GM21786 (cell line): ENCODE data around the gene NMRAL1.
A peak's percentile ranks its signal among the peaks of the same experiment; 100 is the strongest.

Experiments
- ATAC-seq: cut with Tn5 transposase; IDR thresholded peaks from one replicate; pipeline ENCODE4 v1.9.1; 2021; ENCODE audit not compliant: unreplicated experiment

NMRAL1 gene

GRCh38 chr16:4426722-4427372, 47.6 kb downstream of the NMRAL1 start:
- no peak for ATAC-seq

- ATAC-seq, result peak; percentile 30
Observed at GRCh38 chr16:4426021-4426684, 48.3 kb downstream of the NMRAL1 start.

GRCh38 chr16:4425378-4426020, 48.9 kb downstream of the NMRAL1 start, which contains the start of gene DNAJA3:
DNAJA3 (plus strand) TSS chr16:4425868; CDS start chr16:4425882, 14 bp downstream.
- ATAC-seq, result peak; percentile 83

GRCh38 chr16:4420505-4421105, 53.8 kb downstream of the NMRAL1 start:
- no peak for ATAC-seq

GRCh38 chr16:4419402-4419959, 54.9 kb downstream of the NMRAL1 start:
- ATAC-seq, result no peak

GRCh38 chr16:4416200-4417032, 58.0 kb downstream of the NMRAL1 start, which contains the start of gene CORO7:
CORO7 (minus strand) TSS chr16:4416596; CDS start chr16:4416518, 78 bp downstream.
- peak; percentile 52 for ATAC-seq

GRCh38 chr16:4415538-4416199, 58.8 kb downstream of the NMRAL1 start:
- no peak for ATAC-seq

- peak; percentile 61 for ATAC-seq
Observed at GRCh38 chr16:4414187-4414917, 60.1 kb downstream of the NMRAL1 start.

- no peak for ATAC-seq
Observed at GRCh38 chr16:4412854-4413253, 61.6 kb downstream of the NMRAL1 start.

- no peak for ATAC-seq
Observed at GRCh38 chr16:4412159-4412558, 62.3 kb downstream of the NMRAL1 start.
